CD4-positive, alpha-beta T cell treated with Interleukin-15 for 4 hours (primary cell): ENCODE data around the gene SIGLEC1.

Experiments
- DNase-seq: peaks from one replicate; pipeline ENCODE4 v3.0.0-alpha.2; 2020; ENCODE audit warnings: low spot score

Gene SIGLEC1

DNA sequence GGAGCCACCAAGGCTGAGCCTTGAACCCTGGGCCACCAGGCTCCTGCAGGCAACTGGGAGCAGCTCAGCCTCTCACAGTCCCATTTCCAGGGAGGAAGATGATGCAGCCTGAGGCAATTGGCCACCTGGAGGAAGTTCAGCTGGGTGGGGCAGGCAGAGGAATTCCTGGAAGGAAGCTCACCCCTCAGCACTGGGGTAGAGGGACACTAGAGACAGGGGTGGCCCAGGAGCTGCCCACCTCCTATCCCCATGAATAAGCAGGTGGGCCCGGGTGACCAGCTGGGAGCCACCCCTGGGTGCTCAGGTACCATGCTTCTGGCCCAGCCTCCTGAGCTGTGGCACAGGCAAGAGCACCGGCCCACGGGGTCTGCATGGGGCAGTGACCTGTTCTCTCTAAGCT, 16.5 kb upstream of the SIGLEC1 start:
- no peak for DNase-seq

- DNase-seq = no peak
These were observed 16.0 kb upstream of the SIGLEC1 start for GRCh38 chr20:3728354-3728753.

- no peak for DNase-seq
These were observed 15.1 kb upstream of the SIGLEC1 start for GRCh38 chr20:3727401-3728021.

- no peak for DNase-seq
These were observed 12.0 kb upstream of the SIGLEC1 start for GRCh38 chr20:3724356-3724755.

- DNase-seq = no peak
These were observed 10.9 kb upstream of the SIGLEC1 start for GRCh38 chr20:3723284-3723683.

GRCh38 chr20:3721912-3722311, 9.5 kb upstream of the SIGLEC1 start:
- DNase-seq = no peak

DNA sequence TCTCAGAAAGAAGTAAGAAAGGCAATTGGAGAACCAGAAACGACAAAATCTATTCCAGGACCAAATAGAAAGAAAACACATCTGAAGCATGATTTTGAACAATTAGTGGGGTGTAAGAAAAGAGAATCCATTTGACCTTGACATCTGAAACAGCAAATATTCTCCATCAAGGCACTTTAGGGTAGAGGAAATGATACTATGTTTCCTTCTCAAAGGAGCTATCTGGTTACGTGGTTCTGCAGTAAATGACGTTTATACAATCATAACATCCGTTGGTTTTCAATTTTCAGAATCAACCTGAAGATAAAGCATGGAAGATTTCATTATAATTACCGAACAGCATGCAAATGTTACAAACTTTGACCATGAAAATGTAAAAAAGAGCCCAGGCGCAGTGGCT, 8.2 kb upstream of the SIGLEC1 start:
- no peak for DNase-seq

GRCh38 chr20:3720068-3720467, 7.7 kb upstream of the SIGLEC1 start:
- no peak for DNase-seq

GRCh38 chr20:3719046-3719445, 6.6 kb upstream of the SIGLEC1 start:
- no peak for DNase-seq

DNA sequence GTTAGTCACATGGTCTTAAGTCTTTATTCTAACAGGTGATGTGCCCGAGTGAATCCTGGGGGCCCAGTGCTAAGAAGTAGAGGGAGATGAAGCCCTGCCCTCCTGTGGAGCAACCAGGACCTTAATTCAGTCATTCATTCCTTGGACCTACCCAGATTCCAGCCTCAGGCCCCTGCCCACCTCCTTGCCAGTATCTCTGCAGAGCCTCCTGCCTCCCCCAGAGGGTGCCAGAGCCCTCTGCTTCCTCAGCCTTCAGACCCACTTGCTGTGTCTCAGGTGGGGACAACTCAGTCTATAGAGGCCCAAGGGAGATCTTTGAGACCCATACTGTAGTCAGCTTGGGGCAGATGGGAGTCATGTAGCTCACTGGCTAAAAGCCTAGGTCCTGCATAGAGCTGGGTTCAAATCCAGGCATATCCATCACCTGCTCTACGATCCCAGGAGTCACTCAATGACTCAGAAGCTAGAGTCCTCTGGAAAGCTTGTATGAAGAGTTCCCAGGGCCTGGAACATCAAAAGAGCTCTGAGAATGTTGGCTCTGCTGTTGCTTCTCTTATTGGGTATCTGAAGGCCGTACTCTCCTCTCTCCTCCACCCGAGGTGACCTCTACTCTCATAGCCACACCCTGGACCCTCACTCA, 3.9 kb upstream of the SIGLEC1 start:
- no peak for DNase-seq

- DNase-seq = no peak
These were observed 1.7 kb upstream of the SIGLEC1 start for GRCh38 chr20:3714092-3714491.

- DNase-seq = no peak
These were observed 887 bp downstream of the SIGLEC1 start for GRCh38 chr20:3711484-3711941.

DNA sequence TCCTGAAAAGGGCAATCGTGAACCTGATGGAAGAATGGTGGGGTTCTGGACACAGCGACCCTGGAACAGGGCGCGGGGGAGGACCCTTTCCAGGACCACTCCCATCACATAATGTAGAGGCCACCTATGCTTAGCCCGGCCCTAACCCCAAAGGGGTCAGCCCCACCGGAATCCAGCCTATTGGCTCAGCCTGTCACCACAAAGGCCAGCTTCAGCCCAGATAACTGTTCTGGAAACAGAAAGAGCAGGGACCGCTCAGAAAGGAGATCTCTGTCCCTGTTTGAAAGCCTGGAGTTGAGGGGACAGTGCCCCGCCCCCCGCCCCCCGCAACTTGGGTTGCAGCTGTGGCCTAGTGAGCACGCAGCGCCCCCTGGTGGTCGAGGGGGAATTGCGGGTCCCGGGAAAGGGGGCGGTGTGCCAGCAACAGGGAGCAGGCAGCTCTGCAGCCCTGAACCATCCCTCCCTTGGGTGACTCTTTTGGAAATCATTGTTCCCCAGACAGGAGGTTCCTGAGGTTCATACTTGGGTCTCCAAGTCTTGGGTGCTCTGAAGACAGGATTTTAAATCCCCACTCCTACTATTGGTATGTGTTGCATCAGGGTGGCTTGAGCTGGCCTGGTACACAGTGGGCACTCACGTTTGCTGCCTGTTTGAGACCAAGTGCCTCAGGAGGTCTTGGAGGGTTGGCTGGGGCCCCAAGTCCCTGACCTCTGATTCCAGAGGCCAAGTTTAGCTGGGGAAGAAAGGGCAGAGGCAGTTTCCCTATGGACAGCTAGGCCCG, 1.5 kb downstream of the SIGLEC1 start:
- peak; percentile 65 for DNase-seq

DNA sequence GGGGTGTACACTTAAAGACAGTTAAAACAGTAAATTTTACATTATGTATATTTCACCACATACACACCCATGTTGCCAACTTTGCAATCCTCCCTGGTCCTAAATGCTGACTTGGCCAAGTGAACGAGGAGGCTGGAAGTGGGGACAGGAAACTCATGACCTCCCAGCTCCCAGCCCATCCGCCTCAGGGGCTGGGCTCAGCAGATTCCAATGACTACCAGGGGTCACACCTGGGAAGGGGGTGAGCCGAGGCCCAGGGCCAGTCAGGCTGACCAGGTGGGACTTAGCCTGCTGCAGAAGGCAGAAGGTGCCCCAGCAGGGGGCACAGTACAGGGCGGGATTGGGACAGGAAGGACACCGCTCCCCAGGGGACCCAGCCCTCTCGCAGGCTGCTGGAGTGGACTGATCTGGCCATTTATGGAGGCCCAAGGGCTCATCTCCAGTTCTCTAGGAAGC, 2.4 kb downstream of the SIGLEC1 start:
- DNase-seq = no peak

DNA sequence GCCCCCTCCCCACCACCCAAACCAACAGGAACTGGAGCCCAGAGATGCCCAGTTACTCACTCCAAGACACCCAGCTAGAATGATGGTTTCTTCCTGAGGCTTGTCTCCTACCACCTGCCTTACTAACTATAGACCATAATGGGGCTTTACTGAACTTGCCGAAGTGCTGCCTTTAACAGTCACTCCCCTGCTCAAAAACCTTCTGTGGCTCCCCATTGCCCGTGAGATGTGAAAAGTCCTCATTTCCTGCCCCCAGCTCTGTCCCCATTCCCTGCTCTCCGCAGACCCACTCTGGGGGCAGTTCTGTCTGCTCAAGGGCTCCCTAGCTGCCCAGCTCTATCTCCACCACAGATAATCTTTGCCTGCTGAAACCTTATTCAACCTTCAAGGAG, 4.9 kb downstream of the SIGLEC1 start:
- DNase-seq = no peak

GRCh38 chr20:3706774-3707507, 5.5 kb downstream of the SIGLEC1 start:
- no peak for DNase-seq

DNA sequence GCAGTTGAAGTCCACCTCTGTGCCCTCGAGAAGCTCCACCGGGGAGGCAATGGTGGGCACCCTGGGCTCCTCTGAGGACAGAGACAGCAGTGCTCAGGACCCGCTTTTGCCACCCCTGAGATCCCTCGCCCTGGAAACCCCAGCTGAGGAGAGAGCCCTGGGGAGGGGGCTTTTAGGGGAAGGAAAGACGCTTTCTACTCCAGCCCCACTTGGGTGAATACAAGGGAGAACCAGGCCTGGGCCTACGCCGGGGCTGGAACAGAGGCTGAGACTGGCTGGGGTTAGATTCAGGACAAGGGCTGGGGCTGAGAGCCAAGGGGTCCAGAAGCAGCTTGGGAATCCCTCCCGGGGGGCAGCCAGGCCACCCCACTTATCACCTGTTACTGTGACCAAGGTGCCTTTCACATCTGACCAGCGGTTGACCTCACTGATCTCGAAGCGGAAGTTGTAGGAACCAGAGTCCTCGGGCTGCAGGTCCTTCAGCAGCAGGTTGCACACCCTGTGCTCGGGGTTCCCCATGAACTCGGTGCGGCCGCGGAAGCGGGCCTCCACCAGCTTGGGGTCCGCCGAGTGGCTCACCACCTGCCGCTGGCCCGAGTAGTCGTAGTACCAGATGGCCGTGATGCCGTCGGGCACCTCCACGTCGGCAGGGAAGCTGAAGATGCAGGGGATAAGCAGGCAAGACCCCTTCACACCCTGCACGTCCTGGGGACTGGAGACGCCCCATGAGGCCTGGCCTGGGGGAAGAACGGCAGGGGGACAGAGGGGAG, 6.2 kb downstream of the SIGLEC1 start:
- DNase-seq = no peak

DNA sequence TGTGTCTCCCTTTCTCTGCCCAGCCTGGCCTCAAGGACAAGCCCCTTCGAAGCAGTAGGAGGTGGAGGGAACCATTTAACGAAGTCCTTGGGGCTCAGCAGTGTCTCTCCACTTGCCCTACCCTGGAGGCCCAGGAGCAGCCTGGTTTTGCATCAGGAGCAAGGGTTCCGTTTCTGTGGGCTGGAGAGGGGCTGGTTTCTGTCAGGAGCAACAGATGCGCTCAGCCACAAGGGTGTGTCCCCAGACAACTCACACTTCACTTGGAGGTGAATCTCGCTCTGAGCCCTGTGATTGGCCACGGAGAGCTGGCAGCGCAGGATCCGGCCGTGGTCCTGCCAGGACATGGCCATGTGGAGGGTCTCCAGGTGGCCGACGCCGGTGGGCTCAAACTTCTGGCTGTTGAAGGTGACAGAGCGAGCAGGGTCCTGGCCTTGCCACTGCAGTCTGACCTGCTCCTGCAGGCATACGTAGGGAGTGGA, 6.9 kb downstream of the SIGLEC1 start:
- DNase-seq = no peak

- no peak for DNase-seq
These were observed 8.3 kb downstream of the SIGLEC1 start for GRCh38 chr20:3704087-3704486.

GRCh38 chr20:3702611-3703391, 9.6 kb downstream of the SIGLEC1 start:
- no peak for DNase-seq
